Right ventricle myocardium superior (tissue), 1 donor: ENCODE measurements around the gene SEC24A. TPM values are rescaled to one million over a fixed set of nuclear protein-coding genes. Genes with fewer than 3 reads are reported as not detected.
"Not testable (repeated sequence)": the region's sequence is repeated elsewhere in the genome, so short reads cannot be mapped to it uniquely, and the experiment has no call there.

ENCODE experiments used
- ATAC-seq: fragments of 200-7000 bp; cut with Tn5 transposase; one replicate; pipeline ENCODE4 v1.9.1; 2020; ENCODE audit warnings: mild to moderate bottlenecking; ENCODE audit not compliant: poor library complexity
- DNase-seq: peaks from one replicate; pipeline ENCODE4 v3.0.0-alpha.2; 2020
- intact Hi-C: fragments of 100-400 bp; cut with DNase I; formaldehyde crosslinking; loops from one replicate; pipeline ENCODE4 v1.11.2; 2022
- total RNA-seq: library from RNA; stranded (reverse); fragmentation: NEBNext Ultra II Directional; extraction: Animal tissue kit (Norgen Biotek cat#: 25700); gene quantifications from one replicate; pipeline ENCODE4 v1.2.1, GENCODE V29; 2021
- donor health status: DM: no; HTN: yes; CAD: no; lungs with severe emphysema.

The SEC24A gene
- total RNA-seq, 1 donor from 2014 or later = 5.6 TPM

GRCh38 chr5:134642931-134643530 is 5.6 kb upstream of the SEC24A start:
- no peak for ATAC-seq
- DNase-seq = no peak
- intact Hi-C loops = no loop called here

- ATAC-seq (peak; percentile 29), DNase-seq (no peak)
- intact Hi-C loops = no loop called here
Observed at GRCh38 chr5:134647750-134648424, 698 bp upstream of the SEC24A start.

GRCh38 chr5:134649163-134649835 is 714 bp downstream of the SEC24A start:
- intact Hi-C loops = no loop called here
- ATAC-seq (peak; percentile 48), DNase-seq (peak; percentile 50)

- intact Hi-C loops, DNase-seq, ATAC-seq: not testable (repeated sequence)
Observed at GRCh38 chr5:134650660-134651059, 2.1 kb downstream of the SEC24A start.

GRCh38 chr5:134651531-134651930 is 2.9 kb downstream of the SEC24A start:
- DNase-seq (no peak), ATAC-seq (no peak)
- intact Hi-C loops = no loop called here

GRCh38 chr5:134656690-134657089 is 8.1 kb downstream of the SEC24A start:
- intact Hi-C loops = no loop called here
- no peak for ATAC-seq
- no peak for DNase-seq

GRCh38 chr5:134659456-134659855 is 10.9 kb downstream of the SEC24A start:
- no peak for ATAC-seq
- intact Hi-C loops = no loop called here

GRCh38 chr5:134659922-134660321 is 11.3 kb downstream of the SEC24A start:
- ATAC-seq = no peak
- intact Hi-C loops = no loop called here
- no peak for DNase-seq

More at GRCh38 chr5:134659456-134659855, 10.9 kb downstream of the SEC24A start:
- no peak for DNase-seq

GRCh38 chr5:134662971-134663370 is 14.4 kb downstream of the SEC24A start:
- intact Hi-C loops = no loop called here
- ATAC-seq (no peak), DNase-seq (no peak)

GRCh38 chr5:134664448-134664847 is 15.9 kb downstream of the SEC24A start:
- DNase-seq = no peak
- intact Hi-C loops = no loop called here
- ATAC-seq = no peak

- intact Hi-C loops = loop anchor here (10.0 kb wide), 1 partner anchor 59 kb away; no protein-coding TSS in a partner anchor
- DNase-seq, ATAC-seq: not testable (repeated sequence)
Observed at GRCh38 chr5:134673546-134673945, 25.0 kb downstream of the SEC24A start.

GRCh38 chr5:134677357-134677756 is 28.8 kb downstream of the SEC24A start:
- not testable (repeated sequence) for DNase-seq, ATAC-seq
- intact Hi-C loops = loop anchor here (10.0 kb wide), 1 partner anchor 63 kb away; no protein-coding TSS in a partner anchor

- intact Hi-C loops, ATAC-seq, DNase-seq: not testable (repeated sequence)
Observed at GRCh38 chr5:134690144-134690543, 41.6 kb downstream of the SEC24A start.

- ATAC-seq (no peak), DNase-seq (no peak)
- intact Hi-C loops = no loop called here
Observed at GRCh38 chr5:134692722-134693121, 44.1 kb downstream of the SEC24A start.

GRCh38 chr5:134708301-134708700 is 59.7 kb downstream of the SEC24A start:
- DNase-seq (no peak), ATAC-seq (no peak)
- intact Hi-C loops = no loop called here

- DNase-seq (no peak), ATAC-seq (no peak)
- intact Hi-C loops = no loop called here
Observed at GRCh38 chr5:134714120-134714519, 65.5 kb downstream of the SEC24A start.

- ATAC-seq = no peak
- intact Hi-C loops = no loop called here
- DNase-seq = no peak
Observed at GRCh38 chr5:134714541-134714940, 66.0 kb downstream of the SEC24A start.

GRCh38 chr5:134715466-134715865 is 66.9 kb downstream of the SEC24A start:
- intact Hi-C loops, DNase-seq, ATAC-seq: not testable (repeated sequence)

GRCh38 chr5:134724872-134725271 is 76.3 kb downstream of the SEC24A start:
- intact Hi-C loops = no loop called here
- no peak for ATAC-seq
- DNase-seq = no peak

GRCh38 chr5:134732819-134733218 is 84.2 kb downstream of the SEC24A start:
- intact Hi-C loops = no loop called here
- ATAC-seq = no peak
- no peak for DNase-seq
